GM19035 (cell line): Measurements from ENCODE around the gene YIPF7.

ENCODE experiments used
- ATAC-seq: cut with Tn5 transposase; IDR thresholded peaks from one replicate; pipeline ENCODE4 v1.9.1; 2021; ENCODE audit not compliant: unreplicated experiment

The YIPF7 gene

GRCh38 chr4:44651425-44651824, at the start of gene YIPF7:
Gene YIPF7, minus strand, starts transcription at chr4:44651625. Its CDS starts 1,525 bp downstream, at chr4:44650100.
- no peak for ATAC-seq

GRCh38 chr4:44701037-44701436, 49.6 kb upstream of the YIPF7 start:
- ATAC-seq, result no peak

- ATAC-seq, result no peak
Observed at GRCh38 chr4:44700427-44700826, 49.0 kb upstream of the YIPF7 start.

- ATAC-seq, result no peak
Observed at GRCh38 chr4:44684648-44685047, 33.2 kb upstream of the YIPF7 start.

DNA sequence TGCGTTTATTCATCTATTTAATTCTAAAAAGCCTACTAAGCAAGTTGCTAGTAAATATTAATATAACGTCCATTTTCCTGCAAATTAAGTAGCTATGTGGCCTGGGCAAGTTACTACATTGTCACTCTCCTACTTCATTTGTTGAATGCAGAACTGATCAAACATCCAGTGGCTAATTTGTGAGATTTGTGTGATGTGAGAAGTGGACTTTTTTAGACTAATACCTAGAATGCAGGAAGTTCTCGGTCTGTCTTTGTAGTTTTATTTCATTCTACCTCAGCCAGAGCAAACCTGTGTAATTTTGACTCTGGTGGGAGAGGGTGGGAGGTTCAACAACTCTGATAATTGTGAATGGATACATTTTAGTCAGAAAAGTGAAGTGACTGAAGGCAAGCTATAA, 27.6 kb upstream of the YIPF7 start:
- ATAC-seq, result peak; percentile 3

- ATAC-seq, result peak; percentile 97
Observed at GRCh38 chr4:44678094-44679041, 26.9 kb upstream of the YIPF7 start, which contains the start of gene GUF1. Gene GUF1, plus strand, starts transcription at chr4:44678420. Its CDS starts 203 bp downstream, at chr4:44678623.

- ATAC-seq, result no peak
Observed at GRCh38 chr4:44675366-44675765, 23.9 kb upstream of the YIPF7 start.

DNA sequence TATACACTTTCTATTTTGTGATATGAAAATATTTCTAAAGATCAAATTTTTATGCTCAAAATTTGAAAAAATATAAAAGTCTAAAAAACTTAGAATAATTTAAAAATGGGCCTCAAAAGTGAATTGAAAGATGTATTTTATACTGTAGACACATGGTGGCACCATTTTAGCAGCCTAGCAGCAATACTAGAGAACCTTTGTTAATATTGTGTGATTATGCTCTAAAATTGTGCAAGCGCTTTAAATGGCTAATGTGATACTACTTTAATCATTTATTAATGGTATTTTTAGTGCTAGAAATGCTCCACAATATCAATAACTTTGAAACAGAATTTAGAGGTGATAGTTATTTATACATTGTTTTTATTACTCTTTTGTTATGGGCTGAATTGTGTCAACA, 23.0 kb upstream of the YIPF7 start:
- no peak for ATAC-seq

DNA sequence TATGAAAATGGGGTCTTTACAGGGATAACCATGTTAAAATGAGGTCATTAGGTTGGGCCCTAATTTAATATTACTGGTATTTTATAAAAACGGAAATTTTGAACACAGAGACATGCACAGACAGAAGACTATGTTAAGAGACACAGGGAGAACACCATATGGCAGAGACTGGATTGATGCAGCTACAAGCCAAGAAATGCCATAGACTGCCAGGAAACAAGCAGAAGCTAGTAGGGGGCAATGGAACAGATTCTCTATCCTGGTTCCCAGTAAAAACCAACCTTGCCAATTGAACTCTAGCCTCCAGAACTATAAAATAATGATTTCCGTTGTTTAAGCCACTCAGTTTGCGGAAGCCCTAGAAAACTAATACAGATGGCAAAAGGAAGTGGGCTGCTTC, 20.2 kb upstream of the YIPF7 start:
- no peak for ATAC-seq

DNA sequence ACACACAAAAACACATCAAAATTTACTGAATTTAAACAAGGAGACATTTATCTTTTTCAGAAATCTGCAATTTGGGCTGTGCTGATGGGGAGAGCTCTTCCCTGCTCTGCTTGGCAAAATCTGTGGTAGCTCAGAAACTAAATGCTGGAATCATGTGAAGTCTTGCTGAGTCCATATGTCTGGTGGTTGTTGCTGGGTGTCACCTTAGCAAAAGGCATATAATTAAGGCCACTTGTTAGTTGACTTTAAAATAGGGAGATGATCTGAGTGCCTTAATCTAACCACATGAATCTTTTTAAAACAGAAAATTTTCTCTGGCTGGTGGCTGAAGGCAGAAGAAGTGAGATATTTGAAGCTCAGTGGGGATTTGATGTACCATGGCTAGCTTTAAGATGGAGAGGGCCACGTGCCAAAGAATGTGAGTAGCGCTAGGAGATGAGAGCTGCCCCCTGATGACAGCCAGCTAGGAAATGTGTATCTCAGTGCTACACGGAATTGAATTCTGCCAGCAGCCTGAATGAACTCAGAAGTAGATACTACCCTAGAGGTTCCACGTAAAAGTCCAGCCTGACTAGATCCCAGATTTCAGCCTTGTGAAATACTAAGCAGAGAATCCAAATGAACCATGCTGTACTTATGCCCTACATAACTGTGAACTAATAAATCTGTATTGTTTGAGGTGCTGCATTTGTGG, 19.2 kb upstream of the YIPF7 start:
- ATAC-seq, result no peak

DNA sequence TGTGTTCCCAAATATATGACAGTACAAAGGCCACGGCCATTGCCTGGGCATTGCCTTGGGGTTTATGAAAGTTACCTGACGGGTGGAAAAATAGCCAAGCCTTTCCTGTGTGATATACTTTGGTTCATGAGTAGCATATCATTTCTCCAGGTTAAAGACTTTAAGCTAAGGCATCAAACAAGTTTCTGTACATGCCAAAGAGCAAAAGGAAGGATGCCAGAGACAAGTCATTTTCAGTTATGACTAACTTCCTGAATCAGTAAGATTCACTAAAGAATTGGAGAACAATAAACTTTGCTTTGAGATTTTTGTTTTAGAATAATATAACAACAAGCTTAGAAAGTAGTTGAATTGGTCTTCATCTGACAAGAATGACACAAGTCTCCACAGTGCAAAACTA, 17.1 kb upstream of the YIPF7 start:
- no peak for ATAC-seq

DNA sequence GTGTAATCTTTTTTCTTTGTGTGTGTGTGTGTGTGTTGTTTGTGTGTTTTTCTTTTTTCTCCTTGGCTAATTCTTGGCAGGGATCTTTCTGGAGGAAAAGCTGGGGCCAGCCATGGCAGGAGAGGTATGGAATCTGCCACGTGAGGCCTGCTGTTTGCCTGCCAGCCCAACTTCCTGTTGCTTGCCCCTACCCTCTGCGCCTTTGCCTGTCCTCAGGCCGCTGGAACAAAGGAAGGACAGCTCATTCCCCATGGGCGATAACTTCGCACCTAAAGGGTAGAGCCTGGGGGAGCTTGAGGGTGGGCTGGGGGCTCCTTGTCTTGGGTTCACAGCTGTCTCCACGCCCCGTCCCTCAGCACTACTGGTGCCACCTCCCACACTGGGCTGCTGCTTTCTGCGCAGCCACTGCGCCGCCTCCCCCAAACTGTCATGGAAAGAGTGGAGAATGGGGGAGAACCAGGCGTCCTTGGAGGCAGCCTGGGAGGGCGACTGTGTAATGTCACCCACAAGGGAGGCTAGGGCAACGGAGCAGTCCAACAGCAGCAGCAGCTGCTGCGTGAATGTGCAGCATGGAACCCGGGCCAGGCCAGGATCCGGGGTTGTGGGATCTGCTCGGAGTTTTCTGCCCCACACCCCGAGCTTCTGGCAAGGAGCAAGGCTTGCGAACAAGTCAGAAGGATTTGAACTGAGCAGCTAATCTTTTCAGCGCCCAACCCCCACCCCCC, 12.3 kb upstream of the YIPF7 start:
- ATAC-seq, result no peak

- no peak for ATAC-seq
Observed at GRCh38 chr4:44662623-44663005, 11.2 kb upstream of the YIPF7 start.

GRCh38 chr4:44661940-44662622, 10.7 kb upstream of the YIPF7 start:
- no peak for ATAC-seq

GRCh38 chr4:44660396-44660795, 9.0 kb upstream of the YIPF7 start:
- ATAC-seq, result no peak

- ATAC-seq, result no peak
Observed at GRCh38 chr4:44652002-44652401, 577 bp upstream of the YIPF7 start.

- no peak for ATAC-seq
Observed at GRCh38 chr4:44646151-44646550, 5.3 kb downstream of the YIPF7 start.

DNA sequence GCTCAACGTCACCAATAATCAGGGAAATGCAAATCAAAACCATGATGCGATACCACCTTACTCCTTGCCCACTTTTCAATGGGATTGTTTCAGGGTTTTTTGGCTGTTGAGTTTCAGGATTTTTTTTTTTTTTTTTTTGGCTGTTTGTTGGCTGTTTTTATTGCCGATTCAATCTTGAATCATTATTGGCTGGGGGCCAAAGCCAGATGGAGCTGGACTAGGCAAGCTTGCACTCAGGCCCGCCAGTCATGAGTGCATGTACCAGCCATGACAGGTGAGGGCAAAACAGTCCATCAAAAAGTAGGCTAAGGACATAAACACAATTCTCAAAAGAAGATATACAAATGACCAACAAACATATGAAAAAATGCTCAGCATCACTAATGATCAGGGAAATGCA, 13.3 kb downstream of the YIPF7 start:
- ATAC-seq, result no peak

GRCh38 chr4:44632733-44633132, 18.7 kb downstream of the YIPF7 start:
- no peak for ATAC-seq

- ATAC-seq, result no peak
Observed at GRCh38 chr4:44632089-44632488, 19.3 kb downstream of the YIPF7 start.
